DOHH2 (cell line): ENCODE measurements around the gene AP3D1.

Experiments used
- H3F3A ChIP-seq: fragments of 200-600 bp; sonication (generic), shearing (Covaris generic); 2 replicates; pipeline ENCODE4 v1.6.0; 2016; ENCODE audit warnings: antibody characterized with exemption, mild to moderate bottlenecking; ENCODE audit not compliant: control insufficient read depth, insufficient read depth
- H3K27ac ChIP-seq: fragments of 200-600 bp; sonication (generic); 2 replicates; pipeline ENCODE4 v1.5.1; 2014; ENCODE audit warnings: low read depth, mild to moderate bottlenecking, low read length, moderate library complexity
- H3K27me3 ChIP-seq: fragments of 200-600 bp; sonication (generic); 2 replicates; pipeline ENCODE4 v1.6.1; 2014; ENCODE audit warnings: mild to moderate bottlenecking, low read length, mixed read lengths; ENCODE audit not compliant: control insufficient read depth
- H3K36me3 ChIP-seq: fragments of 200-600 bp; sonication (generic); 2 replicates; pipeline ENCODE4 v1.6.1; 2014; ENCODE audit warnings: mild to moderate bottlenecking, low read length, moderate library complexity, mixed read lengths; ENCODE audit not compliant: control insufficient read depth
- H3K4me1 ChIP-seq: fragments of 200-600 bp; sonication (generic); 2 replicates; pipeline ENCODE4 v1.6.1; 2014; ENCODE audit warnings: mild to moderate bottlenecking, low read length, mixed read lengths; ENCODE audit not compliant: control insufficient read depth
- H3K4me2 ChIP-seq: fragments of 200-600 bp; sonication (generic); 2 replicates; pipeline ENCODE4 v1.6.0; 2014; ENCODE audit warnings: mild to moderate bottlenecking, low read length, moderate library complexity
- H3K4me3 ChIP-seq: fragments of 200-600 bp; sonication (generic); 2 replicates; pipeline ENCODE4 v1.5.1; 2014; ENCODE audit warnings: mild to moderate bottlenecking, low read length, mixed read lengths
- H3K79me2 ChIP-seq: fragments of 200-600 bp; sonication (generic); 2 replicates; pipeline ENCODE4 v1.6.1; 2014; ENCODE audit warnings: mild to moderate bottlenecking, low read length, mixed read lengths; ENCODE audit not compliant: control insufficient read depth
- H3K9me2 ChIP-seq: fragments of 200-600 bp; sonication (generic); replicated peaks from 2 replicates; pipeline ENCODE4 v1.6.1; 2014; ENCODE audit warnings: mild to moderate bottlenecking, low read length, mixed read lengths; ENCODE audit not compliant: control insufficient read depth
- H3K9me3 ChIP-seq: fragments of 200-600 bp; sonication (generic); 2 replicates; pipeline ENCODE4 v1.6.1; 2014; ENCODE audit warnings: antibody characterized with exemption, low read length, mixed read lengths; ENCODE audit not compliant: control insufficient read depth, insufficient read depth
- H4K20me1 ChIP-seq: fragments of 200-600 bp; sonication (generic); 2 replicates; pipeline ENCODE4 v1.6.0; 2014; ENCODE audit warnings: low read depth, mild to moderate bottlenecking, antibody characterized with exemption, low read length, moderate library complexity; ENCODE audit not compliant: control insufficient read depth, insufficient read depth
- EZH2phosphoT487 ChIP-seq: fragments of 200-600 bp; sonication (generic); IDR thresholded peaks from 2 replicates; pipeline ENCODE4 v1.6.1; 2017; ENCODE audit warnings: borderline replicate concordance, mild to moderate bottlenecking, antibody characterized with exemption, low read length, moderate library complexity, mixed read lengths
- TF ChIP-seq, protein P1 (sequence below): fragments of 200-600 bp; sonication (generic); IDR thresholded peaks from one replicate; pipeline ENCODE4 v1.5.1; 2014; ENCODE audit warnings: antibody characterized with exemption, mild to moderate bottlenecking, low read depth, low read length; ENCODE audit not compliant: poor library complexity, severe bottlenecking

AP3D1 gene

DNA sequence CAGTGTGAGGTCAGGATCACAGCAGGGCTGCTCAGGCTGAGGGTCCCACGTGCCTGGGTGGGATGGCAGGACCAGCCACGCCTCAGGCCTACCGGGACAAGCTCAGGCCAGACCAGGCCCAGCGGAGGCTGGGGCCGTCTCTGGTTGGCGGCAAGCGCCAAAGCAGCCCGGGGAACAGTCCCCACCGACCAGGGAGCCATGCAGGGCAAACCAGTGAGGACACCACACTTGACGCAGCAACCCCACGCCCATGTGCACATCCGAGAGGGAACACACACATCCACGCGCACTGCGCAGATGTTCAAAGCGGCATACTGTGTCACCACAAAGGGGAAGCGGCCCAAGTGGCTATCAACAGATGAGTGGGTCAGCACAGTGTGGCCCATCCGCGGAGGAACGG, 39.5 kb downstream of the AP3D1 start:
- no peaks in the 10 kb centered on the region for H3F3A ChIP-seq
- no peaks in the 10 kb centered on the region for H3K9me3 ChIP-seq
- no peaks in the 10 kb centered on the region for H3K9me2 ChIP-seq
- H3K4me2 ChIP-seq = no peak overlapping the region
- no peak overlapping the region for H3K4me3 ChIP-seq
- no peaks in the 10 kb centered on the region for H4K20me1 ChIP-seq
- H3K27ac ChIP-seq = no peak overlapping the region
- no peaks in the 10 kb centered on the region for H3K79me2 ChIP-seq
- H3K36me3 ChIP-seq = peaks cover 84% of the 10 kb centered on the region
- no peaks in the 10 kb centered on the region for H3K27me3 ChIP-seq
- TF ChIP-seq EZH2phosphoT487 = no peak
- TF ChIP-seq, protein P1, sequence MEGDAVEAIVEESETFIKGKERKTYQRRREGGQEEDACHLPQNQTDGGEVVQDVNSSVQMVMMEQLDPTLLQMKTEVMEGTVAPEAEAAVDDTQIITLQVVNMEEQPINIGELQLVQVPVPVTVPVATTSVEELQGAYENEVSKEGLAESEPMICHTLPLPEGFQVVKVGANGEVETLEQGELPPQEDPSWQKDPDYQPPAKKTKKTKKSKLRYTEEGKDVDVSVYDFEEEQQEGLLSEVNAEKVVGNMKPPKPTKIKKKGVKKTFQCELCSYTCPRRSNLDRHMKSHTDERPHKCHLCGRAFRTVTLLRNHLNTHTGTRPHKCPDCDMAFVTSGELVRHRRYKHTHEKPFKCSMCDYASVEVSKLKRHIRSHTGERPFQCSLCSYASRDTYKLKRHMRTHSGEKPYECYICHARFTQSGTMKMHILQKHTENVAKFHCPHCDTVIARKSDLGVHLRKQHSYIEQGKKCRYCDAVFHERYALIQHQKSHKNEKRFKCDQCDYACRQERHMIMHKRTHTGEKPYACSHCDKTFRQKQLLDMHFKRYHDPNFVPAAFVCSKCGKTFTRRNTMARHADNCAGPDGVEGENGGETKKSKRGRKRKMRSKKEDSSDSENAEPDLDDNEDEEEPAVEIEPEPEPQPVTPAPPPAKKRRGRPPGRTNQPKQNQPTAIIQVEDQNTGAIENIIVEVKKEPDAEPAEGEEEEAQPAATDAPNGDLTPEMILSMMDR = no peak
- H3K4me1 ChIP-seq = no peaks in the 10 kb centered on the region

DNA sequence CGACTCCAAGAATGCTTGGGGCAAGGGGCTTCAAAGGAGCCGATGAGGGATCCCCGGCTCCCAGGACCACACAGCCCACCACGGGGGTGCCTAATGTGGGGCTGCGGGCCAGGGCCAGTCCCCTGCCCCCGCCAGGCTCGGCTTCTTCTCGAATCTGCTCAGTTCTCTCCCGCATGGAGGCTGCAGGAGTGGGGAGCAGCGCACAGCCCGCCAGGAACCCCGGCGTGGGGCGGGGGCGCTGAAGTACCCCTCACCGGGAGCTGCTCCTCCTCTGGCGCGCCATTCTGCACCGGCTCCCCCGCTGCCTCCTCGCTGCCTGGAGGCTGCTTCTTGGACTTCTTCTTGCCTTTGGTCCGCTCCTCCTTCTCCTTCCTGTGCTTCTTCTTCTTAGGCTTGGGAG, 39.9 kb downstream of the AP3D1 start:
- Histone ChIP-seq H3K36me3 (peaks cover 84% of the 10 kb centered on the region), H3K9me3 (no peaks in the 10 kb centered on the region), H3K9me2 (no peaks in the 10 kb centered on the region), H3K4me3 (no peak overlapping the region), H3K27me3 (no peaks in the 10 kb centered on the region), H3K4me1 (no peaks in the 10 kb centered on the region), H3K4me2 (no peak overlapping the region), H3K27ac (no peak overlapping the region), H3K79me2 (no peaks in the 10 kb centered on the region), H3F3A (no peaks in the 10 kb centered on the region), H4K20me1 (no peaks in the 10 kb centered on the region)
- TF ChIP-seq, protein P1 = no peak
- TF ChIP-seq EZH2phosphoT487 = no peak

DNA sequence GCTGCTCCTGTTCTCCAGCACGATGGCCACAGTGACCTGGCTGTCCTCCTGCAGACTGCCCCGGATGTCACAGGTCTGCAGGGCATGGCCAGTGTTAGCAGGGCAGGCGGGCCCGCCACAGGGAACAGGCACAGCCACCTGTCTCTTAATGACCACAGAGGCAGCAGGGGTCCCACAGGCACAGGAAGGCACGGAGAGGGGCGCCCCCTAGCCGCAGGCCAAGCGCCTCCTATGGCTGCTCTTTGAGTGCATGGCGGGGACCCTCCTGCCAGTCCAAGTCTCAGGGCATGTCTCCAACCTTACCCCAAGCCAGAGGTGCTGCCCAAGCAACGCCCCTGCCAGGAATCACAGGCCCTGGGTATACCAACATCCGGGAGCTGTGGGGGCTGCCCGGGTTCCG, 40.5 kb downstream of the AP3D1 start:
- H3K9me2 ChIP-seq = no peaks in the 10 kb centered on the region
- H3K27ac ChIP-seq = no peak overlapping the region
- H4K20me1 ChIP-seq = no peaks in the 10 kb centered on the region
- H3K79me2 ChIP-seq = no peaks in the 10 kb centered on the region
- no peaks in the 10 kb centered on the region for H3K4me1 ChIP-seq
- H3K27me3 ChIP-seq = no peaks in the 10 kb centered on the region
- TF ChIP-seq, protein P1 = peak; percentile 88
- TF ChIP-seq EZH2phosphoT487 = no peak
- peaks cover 85% of the 10 kb centered on the region for H3K36me3 ChIP-seq
- peaks cover 2% of the 10 kb centered on the region; the same call in 1 of the 2 replicates for H3K9me3 ChIP-seq
- no peak overlapping the region for H3K4me2 ChIP-seq
- H3K4me3 ChIP-seq = no peak overlapping the region
- no peaks in the 10 kb centered on the region for H3F3A ChIP-seq
